K562 (cell line): ENCODE measurements around the gene ZNF74. TPM values are rescaled to one million over a fixed set of nuclear protein-coding genes. Genes with fewer than 3 reads are reported as not detected.

ENCODE experiments used
- CBX1 ChIP-seq: sonication (generic); IDR thresholded peaks from 2 replicates; pipeline ENCODE4 v1.6.1; 2016; ENCODE audit warnings: antibody characterized with exemption, low read depth, mild to moderate bottlenecking
- CREM ChIP-seq: IDR thresholded peaks from 2 replicates; pipeline ENCODE4 v1.6.1; 2014; ENCODE audit warnings: antibody characterized with exemption, low read depth
- JUNB ChIP-seq: fragments of 450-650 bp; formaldehyde crosslinking; conservative IDR thresholded peaks from 2 replicates; pipeline ENCODE4 v1.4.0; 2020; ENCODE audit warnings: mild to moderate bottlenecking
- NFIC ChIP-seq: fragments of 450-650 bp; IDR thresholded peaks from 2 replicates; pipeline ENCODE4 v1.6.1; 2017; ENCODE audit warnings: mild to moderate bottlenecking, inconsistent platforms
- TEAD1 ChIP-seq, 2 experiments: fragments of 450-650 bp in 1 of 2; sonication (generic) in 1 of 2; formaldehyde crosslinking; IDR thresholded peaks; 2 replicates each; pipeline versions ENCODE4 v1.4.0 to v1.8.0; 2020 to 2022; ENCODE audit warnings: mild to moderate bottlenecking in 2 of 2, missing genetic modification reagents in 1 of 2
- polyA plus RNA-seq, 8 experiments: library from polyadenylated mRNA; depleted of rRNA in 4 of 8; stranded (reverse) in 5 of 8; unstranded in 3 of 8; fragments of >200 nt; fragmentation: Nextera tagmentation in 2 of 8; fragmentation: Illumina TruSeq in 1 of 8; extraction: Ambion mirVana in 2 of 8; extraction: Trizol in 1 of 8; gene quantifications; 2 replicates each; pipeline versions ENCODE4 v1.2.1 to v1.2.3, GENCODE V29; 2011 to 2014; ENCODE audit warnings: inconsistent platforms in 1 of 8, missing spikeins in 1 of 8
- total RNA-seq, 7 experiments: library from RNA; depleted of rRNA in 6 of 7; stranded (reverse); fragments of >200 nt in 6 of 7; fragmentation: Illumina TruSeq in 2 of 7; extraction: Trizol in 2 of 7; gene quantifications; 2 replicates each; pipeline versions ENCODE4 v1.2.1 to v1.2.3, GENCODE V29; 2011 to 2021; ENCODE audit warnings: low replicate concordance in 1 of 7
- TF ChIP-seq, protein P1 (sequence below), 2 experiments: fragments of 450-650 bp in 1 of 2; sonication (generic) in 1 of 2; formaldehyde crosslinking in 1 of 2; IDR thresholded peaks in 1 of 2; conservative IDR thresholded peaks in 1 of 2; 2 replicates each; pipeline versions ENCODE4 v1.6.1 to v1.8.1; 2016 to 2023; ENCODE audit warnings: mild to moderate bottlenecking in 2 of 2, moderate library complexity in 2 of 2, inconsistent platforms in 1 of 2, missing genetic modification reagents in 1 of 2
- TF ChIP-seq, protein P2 (sequence below): fragments of 250-450 bp; sonication (Bioruptor Pico); IDR thresholded peaks from 2 replicates; pipeline ENCODE4 v1.4.0; 2020; ENCODE audit warnings: mild to moderate bottlenecking, moderate library complexity

ZNF74 gene
- total and polyA plus RNA-seq, 9 of the 15 experiments (the other 6 are each of a cell fraction or from before 2014, with no cell fraction given) = 2.4 to 53.5 (median 31.5) TPM

DNA sequence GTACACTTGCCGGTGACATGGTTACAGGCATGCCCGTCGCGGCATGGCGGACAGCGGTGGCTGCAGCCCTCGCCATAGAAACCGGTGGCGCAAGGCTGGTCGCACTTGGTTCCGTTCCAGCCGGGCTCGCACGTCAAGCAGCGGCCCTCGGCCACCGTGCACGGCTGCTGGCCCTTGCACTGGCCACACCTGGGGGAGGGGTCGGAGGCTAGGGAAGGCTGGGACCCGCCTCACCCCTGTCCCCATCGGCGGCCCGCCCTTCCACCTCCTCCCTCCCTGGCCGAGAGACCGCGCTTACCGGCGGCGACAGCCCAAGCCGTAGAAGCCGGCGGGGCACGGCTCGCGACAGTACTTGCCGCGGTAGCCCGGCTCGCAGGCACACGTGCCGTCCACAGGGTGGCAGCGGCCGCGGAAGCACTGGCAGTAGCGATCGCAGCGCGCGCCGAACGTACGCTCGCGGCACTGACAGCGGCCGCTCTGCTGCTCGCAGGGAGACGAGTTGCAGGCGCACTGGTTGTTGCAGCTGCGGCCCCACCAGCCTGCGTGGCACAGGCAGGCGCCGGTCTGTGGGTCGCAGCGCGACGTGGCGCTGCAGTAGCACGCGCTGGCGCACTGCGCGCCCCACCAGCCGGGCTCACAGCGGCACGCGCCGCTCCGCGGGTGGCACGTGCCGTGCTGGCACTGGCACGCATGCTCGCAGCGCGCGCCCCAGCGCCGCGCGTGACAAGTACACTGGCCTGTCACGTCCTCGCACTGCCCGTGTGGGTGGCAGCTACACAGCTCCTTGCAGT is 37.0 kb downstream of the ZNF74 start (continued):
- TF ChIP-seq, protein P1, sequence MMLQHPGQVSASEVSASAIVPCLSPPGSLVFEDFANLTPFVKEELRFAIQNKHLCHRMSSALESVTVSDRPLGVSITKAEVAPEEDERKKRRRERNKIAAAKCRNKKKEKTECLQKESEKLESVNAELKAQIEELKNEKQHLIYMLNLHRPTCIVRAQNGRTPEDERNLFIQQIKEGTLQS (IDR thresholded peaks at IDR 0.05) = peak; percentile 60
- TF ChIP-seq, protein P1 (CRISPR knock-in tag; conservative IDR thresholded peaks at IDR 0.05) = no peak
- TF ChIP-seq JUNB (peak; percentile 54; the same call in 1 of the 2 replicates), CBX1 (peak; percentile 7; the same call in 1 of the 2 replicates), TEAD1 (CRISPR knock-in tag; IDR thresholded peaks at IDR 0.05) (peak in 1 of 2 experiments; percentile 83; a peak in 1 of 4 replicates), NFIC (peak; percentile 39), CREM (0 out of 2 replicates have a peak, but pooled peaks have one; percentile 0)
- TF ChIP-seq, protein P2, sequence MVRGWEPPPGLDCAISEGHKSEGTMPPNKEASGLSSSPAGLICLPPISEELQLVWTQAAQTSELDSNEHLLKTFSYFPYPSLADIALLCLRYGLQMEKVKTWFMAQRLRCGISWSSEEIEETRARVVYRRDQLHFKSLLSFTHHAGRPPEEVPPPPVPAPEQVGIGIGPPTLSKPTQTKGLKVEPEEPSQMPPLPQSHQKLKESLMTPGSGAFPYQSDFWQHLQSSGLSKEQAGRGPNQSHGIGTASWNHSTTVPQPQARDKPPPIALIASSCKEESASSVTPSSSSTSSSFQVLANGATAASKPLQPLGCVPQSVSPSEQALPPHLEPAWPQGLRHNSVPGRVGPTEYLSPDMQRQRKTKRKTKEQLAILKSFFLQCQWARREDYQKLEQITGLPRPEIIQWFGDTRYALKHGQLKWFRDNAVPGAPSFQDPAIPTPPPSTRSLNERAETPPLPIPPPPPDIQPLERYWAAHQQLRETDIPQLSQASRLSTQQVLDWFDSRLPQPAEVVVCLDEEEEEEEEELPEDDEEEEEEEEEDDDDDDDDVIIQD = 0 out of 2 replicates have a peak, but pooled peaks have one; percentile 58
- TF ChIP-seq, all 486 proteins: peak for 55
